GM12874 (cell line): ENCODE results near the gene MAGI2.

Source experiments
- CTCF ChIP-seq: IDR thresholded peaks from 2 replicates; pipeline ENCODE4 v1.5.1; 2011; ENCODE audit warnings: low read depth, mild to moderate bottlenecking, control low read depth, low read length, moderate library complexity; ENCODE audit not compliant: insufficient read depth

The MAGI2 gene

GRCh38 chr7:78248867-78249266 is 1204.6 kb downstream of the MAGI2 start:
- TF ChIP-seq CTCF = no peak

GRCh38 chr7:78247910-78248689 is 1205.4 kb downstream of the MAGI2 start:
- TF ChIP-seq CTCF = no peak

- no peak for TF ChIP-seq CTCF
Measured at GRCh38 chr7:78234634-78235033, 1218.8 kb downstream of the MAGI2 start.

GRCh38 chr7:78232806-78233205 is 1220.7 kb downstream of the MAGI2 start:
- TF ChIP-seq CTCF = no peak

- TF ChIP-seq CTCF = peak; percentile 29; the same call in 1 of the 2 replicates
Measured at GRCh38 chr7:78226059-78226719, 1227.3 kb downstream of the MAGI2 start.

GRCh38 chr7:78225534-78225933 is 1227.9 kb downstream of the MAGI2 start:
- TF ChIP-seq CTCF = no peak

GRCh38 chr7:78224923-78225322 is 1228.5 kb downstream of the MAGI2 start:
- no peak for TF ChIP-seq CTCF
